ENCODE results near the gene FAM174C.
"Not testable (repeated sequence)": the region's sequence is repeated elsewhere in the genome, so short reads cannot be mapped to it uniquely, and the experiment has no call there.

Gene FAM174C

DNA sequence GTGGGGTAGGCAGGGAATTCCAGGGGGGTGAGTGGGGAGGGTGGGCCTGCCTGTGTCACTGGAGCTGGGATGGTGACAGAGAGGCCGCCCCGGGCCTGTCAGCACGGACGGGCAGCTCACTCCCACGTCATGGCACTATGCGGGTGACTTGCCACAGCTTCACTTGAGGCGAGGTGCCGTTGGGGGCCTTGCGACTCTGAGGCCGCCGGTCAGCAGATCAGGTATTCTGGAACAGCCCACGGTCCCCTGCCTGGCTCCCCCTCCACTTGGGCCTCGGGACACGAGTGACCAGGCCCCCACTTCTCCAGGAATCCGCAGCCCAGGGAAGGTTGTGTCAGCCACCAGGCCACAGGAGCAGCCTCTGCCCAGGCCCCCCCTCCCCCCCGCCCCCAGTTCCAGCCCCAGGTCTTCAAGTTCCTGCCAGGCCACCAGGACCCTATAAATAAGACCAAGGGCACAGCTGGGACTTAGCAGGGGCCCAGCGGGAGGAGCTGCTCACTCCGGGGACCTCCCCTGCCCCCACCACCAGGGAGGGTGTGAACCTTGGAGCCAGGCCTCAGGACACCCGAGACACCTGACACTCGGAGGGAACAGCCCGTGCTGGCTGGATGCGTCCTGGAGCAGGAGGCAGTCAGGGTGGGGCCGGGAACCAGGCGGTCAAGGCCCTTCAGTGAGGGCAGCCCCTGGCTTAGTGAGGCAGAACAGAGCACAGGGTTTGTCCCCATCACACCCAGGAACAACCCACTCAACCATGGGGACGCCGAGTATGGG, 29.7 kb upstream of the FAM174C start:
- Histone ChIP-seq H3K4me2 (ENCODE audit: low read length) (peak overlapping the region; percentile 59), H3K4me1 (peaks cover 39% of the 10 kb centered on the region), H2AFZ (peak overlapping the region; percentile 64), H3K79me2 (no peaks in the 10 kb centered on the region), H3K36me3 (ENCODE audit: control insufficient read depth, insufficient read depth, low read length) (no peaks in the 10 kb centered on the region), H3K9ac (no peak overlapping the region), H3K9me3 (ENCODE audit: control insufficient read depth, low read length) (no peaks in the 10 kb centered on the region), H3K4me3 (ENCODE audit: low read depth, low read length) (no peak overlapping the region), H3K27ac (peak overlapping the region; percentile 98), H3K27me3 (ENCODE audit: control insufficient read depth, insufficient read depth, low read length) (no peaks in the 10 kb centered on the region)
- TF ChIP-seq, protein P1, sequence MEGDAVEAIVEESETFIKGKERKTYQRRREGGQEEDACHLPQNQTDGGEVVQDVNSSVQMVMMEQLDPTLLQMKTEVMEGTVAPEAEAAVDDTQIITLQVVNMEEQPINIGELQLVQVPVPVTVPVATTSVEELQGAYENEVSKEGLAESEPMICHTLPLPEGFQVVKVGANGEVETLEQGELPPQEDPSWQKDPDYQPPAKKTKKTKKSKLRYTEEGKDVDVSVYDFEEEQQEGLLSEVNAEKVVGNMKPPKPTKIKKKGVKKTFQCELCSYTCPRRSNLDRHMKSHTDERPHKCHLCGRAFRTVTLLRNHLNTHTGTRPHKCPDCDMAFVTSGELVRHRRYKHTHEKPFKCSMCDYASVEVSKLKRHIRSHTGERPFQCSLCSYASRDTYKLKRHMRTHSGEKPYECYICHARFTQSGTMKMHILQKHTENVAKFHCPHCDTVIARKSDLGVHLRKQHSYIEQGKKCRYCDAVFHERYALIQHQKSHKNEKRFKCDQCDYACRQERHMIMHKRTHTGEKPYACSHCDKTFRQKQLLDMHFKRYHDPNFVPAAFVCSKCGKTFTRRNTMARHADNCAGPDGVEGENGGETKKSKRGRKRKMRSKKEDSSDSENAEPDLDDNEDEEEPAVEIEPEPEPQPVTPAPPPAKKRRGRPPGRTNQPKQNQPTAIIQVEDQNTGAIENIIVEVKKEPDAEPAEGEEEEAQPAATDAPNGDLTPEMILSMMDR (IDR thresholded peaks at IDR 0.05), result no peak

DNA sequence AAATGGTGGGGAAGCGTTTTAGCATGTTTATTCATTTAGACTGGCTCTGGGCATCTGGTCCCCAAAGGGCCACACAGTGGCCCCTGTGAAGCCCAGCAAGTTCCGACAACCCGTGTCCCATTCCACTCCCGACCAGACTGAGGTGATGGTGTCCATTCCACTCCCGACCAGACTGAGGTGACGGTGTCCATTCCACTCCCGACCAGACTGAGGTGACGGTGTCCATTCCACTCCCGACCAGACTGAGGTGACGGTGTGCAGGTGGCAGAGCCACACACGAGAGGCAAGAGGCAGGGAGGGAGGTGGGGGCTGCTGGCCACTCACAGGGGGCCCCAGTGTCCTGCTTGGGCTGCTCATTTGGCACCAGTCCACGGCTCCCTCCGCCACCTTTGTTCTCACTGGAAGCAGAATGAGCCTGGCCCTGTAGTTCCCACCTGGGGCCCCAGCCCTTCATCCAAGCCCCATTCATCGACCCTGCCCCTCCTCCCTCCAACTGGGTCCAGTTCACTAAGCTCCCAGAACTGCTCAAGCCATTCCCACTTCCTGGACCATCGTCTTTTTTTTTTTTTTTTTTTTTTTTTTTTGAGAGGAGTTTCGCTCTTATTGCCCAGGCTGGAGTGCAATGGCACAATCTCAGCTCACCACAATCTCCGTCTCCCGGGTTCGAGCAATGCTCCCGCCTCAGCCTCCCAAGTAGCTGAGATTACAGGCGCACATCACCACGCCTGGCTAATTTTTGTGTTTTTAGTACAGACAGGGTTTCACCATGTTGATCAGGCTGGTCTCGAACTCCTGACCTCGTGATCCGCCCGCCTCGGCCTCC, 28.9 kb upstream of the FAM174C start:
- H3K4me2 ChIP-seq (ENCODE audit: low read length), result peak overlapping the region; percentile 9
- peaks cover 32% of the 10 kb centered on the region for H3K4me1 ChIP-seq
- H3K9ac ChIP-seq; H3K9me3 ChIP-seq (ENCODE audit: control insufficient read depth, low read length); H3K79me2 ChIP-seq; H3K27me3 ChIP-seq (ENCODE audit: control insufficient read depth, insufficient read depth, low read length); H3K36me3 ChIP-seq (ENCODE audit: control insufficient read depth, insufficient read depth, low read length); H3K4me3 ChIP-seq (ENCODE audit: low read depth, low read length); H2AFZ ChIP-seq: not testable (repeated sequence)
- peak overlapping the region; percentile 98 for H3K27ac ChIP-seq

DNA sequence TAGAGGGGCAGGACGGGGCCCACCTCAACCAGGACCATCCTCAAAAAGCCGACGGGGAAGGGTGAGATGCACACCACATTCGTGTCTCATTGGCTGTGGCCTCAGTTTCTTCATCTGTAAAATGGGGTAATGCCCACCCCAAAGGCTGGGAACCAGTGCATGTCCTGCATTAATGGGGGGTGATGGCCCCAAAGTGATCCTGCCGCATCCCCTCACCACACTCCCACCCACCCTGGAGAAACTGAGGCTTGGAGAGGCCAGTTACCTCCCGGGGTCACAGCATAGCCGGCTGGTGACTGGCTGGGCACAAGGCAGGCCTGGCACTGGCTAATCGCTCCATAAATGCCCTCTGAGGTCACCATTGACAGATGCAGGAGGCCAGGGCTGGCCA, 27.6 kb upstream of the FAM174C start:
- Histone ChIP-seq H3K36me3 (ENCODE audit: control insufficient read depth, insufficient read depth, low read length) (no peaks in the 10 kb centered on the region), H3K4me2 (ENCODE audit: low read length) (peak overlapping the region; percentile 72), H3K9ac (peak overlapping the region; percentile 94), H3K27ac (peak overlapping the region; percentile 100), H3K27me3 (ENCODE audit: control insufficient read depth, insufficient read depth, low read length) (no peaks in the 10 kb centered on the region), H2AFZ (peak overlapping the region; percentile 76), H3K79me2 (peaks cover 7% of the 10 kb centered on the region), H3K4me1 (peaks cover 30% of the 10 kb centered on the region), H3K4me3 (ENCODE audit: low read depth, low read length) (peak overlapping the region; percentile 84), H3K9me3 (ENCODE audit: control insufficient read depth, low read length) (no peaks in the 10 kb centered on the region)
- TF ChIP-seq, protein P1 (IDR thresholded peaks at IDR 0.05), result no peak

DNA sequence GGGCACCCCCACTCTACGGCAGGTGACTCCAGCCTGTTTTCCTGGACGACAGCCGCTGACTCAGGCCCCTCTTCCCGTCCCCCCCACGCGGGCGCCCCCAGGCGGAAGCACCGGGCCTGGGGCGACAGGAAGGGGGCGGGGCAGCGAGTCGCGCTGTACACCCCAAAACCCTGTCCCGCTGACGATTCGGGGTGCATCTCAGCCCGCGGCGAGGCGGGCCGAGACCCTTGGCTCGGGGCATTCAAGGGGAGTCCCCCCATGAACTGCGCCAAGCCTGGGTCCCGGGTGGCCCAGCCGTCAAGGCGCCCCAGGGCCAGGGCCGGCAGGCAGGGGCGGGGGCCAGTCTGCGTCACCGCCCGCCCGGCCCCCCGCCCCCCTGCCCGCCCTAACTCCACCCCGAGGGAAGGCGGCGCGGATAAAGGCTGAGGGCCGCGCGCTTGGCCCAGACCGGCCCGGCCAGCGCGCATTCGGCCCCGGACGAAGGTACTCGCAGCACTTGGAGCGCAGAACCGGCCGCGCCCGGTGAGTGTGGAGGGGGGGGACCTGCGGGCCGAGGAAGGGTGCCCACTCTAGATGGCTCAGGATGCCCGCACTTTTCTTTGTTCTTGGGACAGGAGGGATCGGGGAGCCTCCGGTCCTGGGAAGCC, 27.1 kb upstream of the FAM174C start, which contains the start of gene MIDN:
TSS of gene MIDN (plus strand) at position 445 of the 647 bp plus-strand sequence. CDS start 1,714 bp downstream, outside the sequence.
- Histone ChIP-seq H3K9ac (peak within 1 kb of the TSS; percentile 94), H3K9me3 (ENCODE audit: control insufficient read depth, low read length) (no peaks in the 10 kb centered on the region), H3K27ac (peak within 1 kb of the TSS; percentile 100), H2AFZ (peak within 1 kb of the TSS; percentile 87), H3K4me1 (peaks cover 30% of the 10 kb centered on the region), H3K27me3 (ENCODE audit: control insufficient read depth, insufficient read depth, low read length) (no peaks in the 10 kb centered on the region), H3K79me2 (peaks cover 7% of the 10 kb centered on the region), H3K4me2 (ENCODE audit: low read length) (peak within 1 kb of the TSS; percentile 87), H3K36me3 (ENCODE audit: control insufficient read depth, insufficient read depth, low read length) (no peaks in the 10 kb centered on the region), H3K4me3 (ENCODE audit: low read depth, low read length) (peak within 1 kb of the TSS; percentile 84)
- TF ChIP-seq, protein P1 (IDR thresholded peaks at IDR 0.05), result no peak
